ENCODE data around the gene SEC14L5. TPM values are rescaled to one million over a fixed set of nuclear protein-coding genes. Genes with fewer than 3 reads are reported as not detected.
A peak's percentile ranks its signal among the peaks of the same experiment; 100 is the strongest.

The SEC14L5 gene
- polyA plus RNA-seq, 3 donors, result 0.16 to 0.54 (median 0.16) TPM

GRCh38 chr16:5012887-5013286, 54.8 kb downstream of the SEC14L5 start:
- DNase-seq, result no peak

GRCh38 chr16:5015351-5015750, 57.2 kb downstream of the SEC14L5 start:
- DNase-seq, result no peak

GRCh38 chr16:5015887-5016286, 57.8 kb downstream of the SEC14L5 start:
- DNase-seq, result no peak

DNA sequence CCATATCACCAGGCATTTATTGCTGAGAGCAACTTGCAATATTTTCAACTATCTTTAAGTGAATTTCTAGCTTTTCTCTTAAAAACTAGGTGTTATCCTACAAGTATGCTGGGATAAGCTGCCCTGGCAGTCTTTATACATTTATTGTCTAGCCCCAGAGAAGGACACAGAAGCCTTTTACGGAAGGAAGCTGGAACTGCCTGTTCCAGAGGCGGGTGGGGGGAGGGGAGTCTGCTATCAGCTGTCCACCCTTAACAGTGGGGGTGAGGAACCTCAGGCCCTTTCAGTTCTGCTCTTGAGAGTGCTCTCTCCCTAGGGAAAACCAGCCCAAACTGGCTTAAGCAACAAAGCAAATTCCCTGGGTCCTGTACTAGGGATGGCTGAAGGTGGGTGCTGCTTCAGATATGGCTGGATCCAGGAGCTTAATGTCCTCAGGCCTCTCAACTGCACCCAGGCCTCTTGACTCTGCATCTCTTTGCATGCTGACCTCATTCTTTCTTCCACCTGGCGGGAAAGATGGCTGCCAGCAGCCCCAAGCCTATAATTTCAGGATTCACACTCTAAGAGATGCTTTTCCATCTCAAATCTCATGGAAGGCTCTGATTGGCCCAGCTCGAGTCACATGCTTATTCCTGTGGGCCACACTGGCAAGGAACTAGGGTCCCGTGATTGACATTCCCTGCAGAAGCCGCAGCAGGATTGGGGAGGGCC, 59.0 kb downstream of the SEC14L5 start:
- DNase-seq, result no peak

DNA sequence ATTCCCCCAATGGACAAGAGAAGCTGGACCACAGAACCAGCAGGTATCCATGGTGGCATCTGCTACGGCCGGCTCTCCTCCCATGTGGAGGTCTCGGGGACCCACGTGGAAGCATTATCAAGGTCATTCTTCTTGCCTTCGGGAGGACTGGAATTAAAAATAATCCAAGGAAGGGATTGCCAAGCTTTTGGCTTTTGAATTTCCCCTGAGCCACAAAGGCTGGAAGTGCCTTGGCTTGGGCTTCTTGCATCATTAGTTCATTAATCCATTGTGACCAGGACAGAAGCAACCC, 59.5 kb downstream of the SEC14L5 start:
- DNase-seq, result no peak

- no peak for DNase-seq
Observed at GRCh38 chr16:5018793-5019192, 60.7 kb downstream of the SEC14L5 start.

GRCh38 chr16:5019775-5020174, 61.6 kb downstream of the SEC14L5 start:
- no peak for DNase-seq

GRCh38 chr16:5020551-5020950, 62.4 kb downstream of the SEC14L5 start:
- DNase-seq, result no peak

DNA sequence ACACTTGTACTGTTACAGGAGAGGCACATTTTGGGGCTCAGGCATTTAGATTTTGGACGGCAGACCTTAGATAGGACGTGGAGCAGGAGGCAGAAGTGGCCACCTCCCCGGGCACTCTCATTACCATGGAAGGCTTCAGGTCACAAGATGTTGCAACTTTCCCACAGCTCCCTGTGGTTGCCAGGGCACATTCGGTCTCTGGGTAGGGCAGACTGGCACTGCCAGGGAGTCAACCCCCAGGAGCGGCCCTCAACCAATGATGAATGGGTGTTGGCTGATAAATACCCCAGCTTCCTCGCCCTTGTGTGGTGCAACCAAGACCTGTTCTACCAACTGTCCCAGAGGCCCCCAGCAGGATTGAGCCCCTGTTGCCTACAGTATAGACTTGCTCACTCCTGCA, 64.4 kb downstream of the SEC14L5 start:
- no peak for DNase-seq

GRCh38 chr16:5024632-5025031, 66.5 kb downstream of the SEC14L5 start:
- DNase-seq, result no peak

DNA sequence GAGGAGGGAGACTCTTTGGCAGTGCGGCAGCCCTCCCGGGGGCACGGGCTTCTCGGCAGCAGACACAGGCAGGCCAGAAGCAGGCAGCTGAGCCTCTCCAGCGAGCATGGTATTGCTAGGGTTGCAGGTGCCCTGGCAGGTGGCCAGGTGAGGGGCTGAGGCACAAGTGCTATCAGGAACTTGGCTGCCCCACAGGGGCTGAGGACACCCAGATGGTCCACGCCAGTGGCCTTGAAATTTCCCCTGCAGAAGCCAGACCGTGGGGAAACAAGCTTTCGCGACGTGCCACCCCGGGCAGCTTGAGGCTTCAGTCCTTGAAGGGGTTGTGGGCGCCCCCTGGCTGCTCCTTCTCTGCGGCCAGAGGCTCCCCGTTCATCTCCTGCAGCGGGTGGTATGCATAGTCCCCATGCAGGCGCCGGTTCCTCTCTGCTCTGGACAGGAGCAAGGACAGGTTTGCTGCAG, 67.1 kb downstream of the SEC14L5 start:
- no peak for DNase-seq

GRCh38 chr16:5026664-5027063, 68.5 kb downstream of the SEC14L5 start:
- no peak for DNase-seq

- DNase-seq, result no peak
Observed at GRCh38 chr16:5027086-5027485, 69.0 kb downstream of the SEC14L5 start.

DNA sequence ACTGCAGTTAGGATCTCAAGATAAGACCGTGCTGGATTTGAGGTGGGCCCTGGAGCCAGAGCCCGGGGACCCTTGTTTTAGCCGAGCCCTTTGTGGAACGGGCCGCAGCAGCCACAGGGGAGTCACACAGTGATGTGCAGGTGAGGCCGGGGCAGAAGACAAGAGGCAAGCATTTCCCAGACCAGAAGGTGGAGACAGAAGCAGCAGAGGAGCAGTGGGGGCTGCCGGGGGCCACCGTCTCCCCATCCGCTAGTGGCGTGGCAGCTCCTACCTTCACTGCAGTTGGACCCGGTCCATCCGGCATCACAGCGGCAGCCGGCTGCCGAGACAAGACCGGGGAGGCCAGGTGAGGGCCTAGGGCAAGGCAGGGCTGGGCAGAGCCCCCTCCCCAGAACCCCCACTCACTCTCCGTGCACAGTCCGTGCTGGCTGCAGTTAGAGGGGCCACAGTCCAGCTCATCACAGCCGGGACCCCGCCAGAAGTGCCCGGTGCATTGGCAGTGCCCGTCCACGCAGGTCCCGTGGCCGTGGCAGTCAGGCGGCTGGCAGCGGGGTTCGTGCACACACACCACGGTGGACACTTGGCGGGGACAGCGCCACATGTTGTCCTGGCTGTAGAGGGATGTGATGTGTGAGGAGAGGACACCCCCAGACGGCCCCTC, 69.6 kb downstream of the SEC14L5 start:
- no peak for DNase-seq

GRCh38 chr16:5028950-5029475, 70.9 kb downstream of the SEC14L5 start:
- no peak for DNase-seq

DNA sequence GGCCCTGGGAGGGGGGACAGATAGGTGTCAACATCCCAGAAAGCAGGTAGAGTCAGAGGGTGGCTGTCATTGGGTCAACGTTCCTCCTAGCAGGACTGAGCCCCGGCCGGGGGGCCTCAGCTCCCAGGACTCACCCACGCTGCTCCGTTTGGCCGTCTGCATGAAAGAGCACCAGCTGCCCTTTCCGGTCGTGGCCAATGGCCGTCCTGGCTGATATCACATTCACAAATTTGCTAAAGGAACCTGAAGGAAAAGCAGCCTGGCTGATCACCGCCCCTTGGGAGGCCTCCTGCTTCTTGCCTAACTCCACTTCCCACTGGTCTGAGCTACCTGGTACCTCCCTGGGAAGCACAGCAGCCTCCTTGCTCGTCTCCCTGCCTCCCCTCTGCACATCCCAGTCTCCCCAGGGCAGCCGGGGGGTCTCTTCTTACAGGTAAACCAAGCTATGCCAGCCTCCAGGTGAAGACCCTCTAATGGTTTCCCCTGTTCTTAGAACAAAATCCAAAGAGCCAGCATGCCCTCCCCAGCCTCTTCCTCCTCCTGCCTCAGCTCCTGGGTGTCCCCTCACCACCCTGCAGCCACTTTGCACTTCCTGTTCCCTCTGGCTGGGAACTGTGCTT, 72.2 kb downstream of the SEC14L5 start:
- no peak for DNase-seq

- DNase-seq, result no peak
Observed at GRCh38 chr16:5031601-5032000, 73.5 kb downstream of the SEC14L5 start.

DNA sequence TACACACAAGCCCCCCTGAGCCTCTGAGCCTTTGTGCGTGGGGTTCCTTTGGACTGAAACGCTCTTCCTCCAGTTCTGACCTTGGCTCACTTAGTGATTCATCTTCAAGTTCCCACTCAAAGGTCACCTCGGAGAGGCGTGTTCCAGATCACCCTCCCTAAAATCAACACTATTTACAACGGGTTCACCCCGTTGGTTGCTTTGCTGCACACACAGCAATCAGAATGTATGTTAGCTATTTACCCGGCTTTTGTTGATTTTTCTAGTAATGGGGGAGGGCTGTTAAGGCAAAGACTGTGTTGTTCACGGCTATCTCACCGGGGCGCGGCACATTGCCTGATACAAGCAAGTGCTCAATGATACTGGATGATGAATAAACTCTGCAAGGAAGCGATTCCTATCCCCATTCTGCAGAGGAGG, 74.6 kb downstream of the SEC14L5 start:
- DNase-seq, result no peak

GRCh38 chr16:5033256-5034166, 75.4 kb downstream of the SEC14L5 start, which contains the start of gene NAGPA:
NAGPA (minus strand) TSS chr16:5033935; CDS start chr16:5033914, 21 bp downstream.
- DNase-seq, result peak; percentile 88

- no peak for DNase-seq
Observed at GRCh38 chr16:5034167-5034523, 76.0 kb downstream of the SEC14L5 start.

DNA sequence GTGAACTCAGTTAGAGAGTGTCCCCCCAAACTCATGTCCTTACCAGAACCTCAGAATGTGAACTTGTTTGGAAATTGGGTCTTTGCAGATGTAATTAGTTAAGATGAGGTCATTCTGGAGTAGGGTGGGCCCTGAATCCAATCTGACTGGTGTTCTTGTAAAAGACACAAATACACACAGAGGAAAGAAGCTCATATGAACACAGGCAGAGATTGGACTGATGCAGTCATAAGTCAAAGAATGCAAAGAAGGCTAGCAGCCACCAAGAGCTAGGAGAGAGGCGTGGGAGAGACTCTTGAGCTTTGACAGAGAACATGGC, 77.7 kb downstream of the SEC14L5 start:
- DNase-seq, result no peak
